ENCODE measurements around the gene SLC39A11. TPM values are rescaled to one million over a fixed set of nuclear protein-coding genes. Genes with fewer than 3 reads are reported as not detected.
A peak's percentile ranks its signal among the peaks of the same experiment; 100 is the strongest.
"Not testable (repeated sequence)": the region's sequence is repeated elsewhere in the genome, so short reads cannot be mapped to it uniquely, and the experiment has no call there.

SLC39A11 gene
- polyA plus RNA-seq, 10 donors = 8.2 to 10.9 (median 9.6) TPM

- DNase-seq = no peak
These were observed 255.2 kb downstream of the SLC39A11 start for GRCh38 chr17:72837335-72837734.

- no peak for DNase-seq
These were observed 259.2 kb downstream of the SLC39A11 start for GRCh38 chr17:72833128-72833765.

GRCh38 chr17:72832306-72832705, 260.2 kb downstream of the SLC39A11 start:
- no peak for DNase-seq

- no peak for DNase-seq
These were observed 262.6 kb downstream of the SLC39A11 start for GRCh38 chr17:72829883-72830282.

GRCh38 chr17:72826602-72827001, 265.9 kb downstream of the SLC39A11 start:
- no peak for DNase-seq

GRCh38 chr17:72826059-72826458, 266.4 kb downstream of the SLC39A11 start:
- not testable (repeated sequence) for DNase-seq

- DNase-seq = no peak
These were observed 267.3 kb downstream of the SLC39A11 start for GRCh38 chr17:72825218-72825617.

GRCh38 chr17:72824267-72824666, 268.2 kb downstream of the SLC39A11 start:
- DNase-seq = not testable (repeated sequence)

- no peak for DNase-seq
These were observed 270.0 kb downstream of the SLC39A11 start for GRCh38 chr17:72822358-72823023.

GRCh38 chr17:72816406-72816805, 276.1 kb downstream of the SLC39A11 start:
- DNase-seq = no peak

- peak in 1 of 3 donors; percentile 4 for DNase-seq
These were observed 279.0 kb downstream of the SLC39A11 start for GRCh38 chr17:72813481-72813880.

- peak in 1 of 3 donors; percentile 5 for DNase-seq
These were observed 279.7 kb downstream of the SLC39A11 start for GRCh38 chr17:72812823-72813222.

- DNase-seq = peak in 1 of 3 donors; percentile 11
These were observed 280.4 kb downstream of the SLC39A11 start for GRCh38 chr17:72811976-72812687.

- no peak for DNase-seq
These were observed 281.4 kb downstream of the SLC39A11 start for GRCh38 chr17:72810991-72811508.

GRCh38 chr17:72806011-72806410, 286.5 kb downstream of the SLC39A11 start:
- no peak for DNase-seq

- DNase-seq = no peak
These were observed 287.4 kb downstream of the SLC39A11 start for GRCh38 chr17:72804949-72805707.

GRCh38 chr17:72802726-72803125, 289.8 kb downstream of the SLC39A11 start:
- DNase-seq = no peak

GRCh38 chr17:72797142-72797541, 295.3 kb downstream of the SLC39A11 start:
- DNase-seq = no peak

GRCh38 chr17:72795941-72796340, 296.5 kb downstream of the SLC39A11 start:
- DNase-seq = no peak

- DNase-seq = no peak
These were observed 298.3 kb downstream of the SLC39A11 start for GRCh38 chr17:72794152-72794551.

- no peak for DNase-seq
These were observed 299.7 kb downstream of the SLC39A11 start for GRCh38 chr17:72792771-72793170.

GRCh38 chr17:72790190-72790589, 302.3 kb downstream of the SLC39A11 start:
- no peak for DNase-seq

All from muscle of back (tissue), 11 donors.